Stimulated activated memory B cell treated with anti-CD40 and anti-IgM and Interleukin-4, amounts not matched to agents 10 μg/mL and 1 μg/mL and 100 μg/mL, for 72 hours (primary cell): Measurements from ENCODE around the gene IFI35.
A peak's percentile ranks its signal among the peaks of the same experiment; 100 is the strongest.
"Not testable (repeated sequence)": the region's sequence is repeated elsewhere in the genome, so short reads cannot be mapped to it uniquely, and the experiment has no call there.

Experiments
- ATAC-seq: fragments of 150-1000 bp; cut with Tn5 transposase; 2 replicates; pipeline ENCODE4 v1.10.0; 2021
- H3K27ac Mint-ChIP-seq: one replicate; pipeline ENCODE4 v1.8.0; 2022; ENCODE audit warnings: mild to moderate bottlenecking, mixed read lengths
- H3K27me3 Mint-ChIP-seq: one replicate; pipeline ENCODE4 v1.8.0; 2022; ENCODE audit warnings: mixed read lengths
- H3K36me3 Mint-ChIP-seq: one replicate; pipeline ENCODE4 v1.8.0; 2022; ENCODE audit warnings: mixed read lengths
- H3K4me1 Mint-ChIP-seq: one replicate; pipeline ENCODE4 v1.8.0; 2022; ENCODE audit warnings: mixed read lengths
- H3K4me3 Mint-ChIP-seq: one replicate; pipeline ENCODE4 v1.8.0; 2022; ENCODE audit warnings: mild to moderate bottlenecking, moderate library complexity, mixed read lengths
- H3K9me3 Mint-ChIP-seq: one replicate; pipeline ENCODE4 v1.8.0; 2022; ENCODE audit warnings: mixed read lengths

Gene IFI35

GRCh38 chr17:42989726-42990652 is 16.6 kb upstream of the IFI35 start:
- peaks cover 54% of the 10 kb centered on the region for H3K36me3 Mint-ChIP-seq
- no peaks in the 10 kb centered on the region for H3K27me3 Mint-ChIP-seq
- no peaks in the 10 kb centered on the region for H3K9me3 Mint-ChIP-seq
- H3K27ac Mint-ChIP-seq: peak overlapping the region; percentile 53
- ATAC-seq: no peak
- no peak overlapping the region for H3K4me3 Mint-ChIP-seq
- peaks cover 25% of the 10 kb centered on the region for H3K4me1 Mint-ChIP-seq

- H3K4me3 Mint-ChIP-seq: no peak overlapping the region
- ATAC-seq: no peak
- no peaks in the 10 kb centered on the region for H3K27me3 Mint-ChIP-seq
- H3K4me1 Mint-ChIP-seq: peaks cover 18% of the 10 kb centered on the region
- H3K36me3 Mint-ChIP-seq: peaks cover 54% of the 10 kb centered on the region
- no peaks in the 10 kb centered on the region for H3K9me3 Mint-ChIP-seq
- no peak overlapping the region for H3K27ac Mint-ChIP-seq
These were observed 15.1 kb upstream of the IFI35 start for GRCh38 chr17:42991471-42991870.

GRCh38 chr17:42992872-42993271 is 13.7 kb upstream of the IFI35 start:
- H3K9me3 Mint-ChIP-seq: no peaks in the 10 kb centered on the region
- no peaks in the 10 kb centered on the region for H3K27me3 Mint-ChIP-seq
- H3K4me3 Mint-ChIP-seq: no peak overlapping the region
- peaks cover 22% of the 10 kb centered on the region for H3K4me1 Mint-ChIP-seq
- no peak overlapping the region for H3K27ac Mint-ChIP-seq
- peaks cover 51% of the 10 kb centered on the region for H3K36me3 Mint-ChIP-seq
- ATAC-seq: no peak

- not testable (repeated sequence) for H3K27me3 Mint-ChIP-seq, ATAC-seq, H3K4me3 Mint-ChIP-seq, H3K9me3 Mint-ChIP-seq, H3K27ac Mint-ChIP-seq
- Mint-ChIP-seq H3K4me1 (peaks cover 28% of the 10 kb centered on the region), H3K36me3 (peaks cover 48% of the 10 kb centered on the region)
These were observed 12.7 kb upstream of the IFI35 start for GRCh38 chr17:42993913-42994312.

GRCh38 chr17:42997390-42997983 is 9.1 kb upstream of the IFI35 start:
- Mint-ChIP-seq H3K9me3 (no peaks in the 10 kb centered on the region), H3K4me1 (peaks cover 34% of the 10 kb centered on the region), H3K27ac (peak overlapping the region; percentile 94), H3K36me3 (peaks cover 42% of the 10 kb centered on the region), H3K4me3 (peak overlapping the region; percentile 87), H3K27me3 (no peaks in the 10 kb centered on the region)
- no peak for ATAC-seq

- H3K27me3 Mint-ChIP-seq: no peaks in the 10 kb centered on the region
- no peaks in the 10 kb centered on the region for H3K9me3 Mint-ChIP-seq
- H3K36me3 Mint-ChIP-seq: peaks cover 43% of the 10 kb centered on the region
- peak within 1 kb of the TSS; percentile 94 for H3K27ac Mint-ChIP-seq
- H3K4me1 Mint-ChIP-seq: peaks cover 34% of the 10 kb centered on the region
- peak; percentile 99 for ATAC-seq
- peak within 1 kb of the TSS; percentile 87 for H3K4me3 Mint-ChIP-seq
These were observed 8.3 kb upstream of the IFI35 start, which contains the start of gene RPL27 for GRCh38 chr17:42997984-42998938. Gene RPL27 (plus strand): TSS chr17:42998419. CDS start chr17:42998751, 332 bp downstream.

- peaks cover 48% of the 10 kb centered on the region for H3K36me3 Mint-ChIP-seq
- no peaks in the 10 kb centered on the region for H3K9me3 Mint-ChIP-seq
- peak overlapping the region; percentile 87 for H3K4me3 Mint-ChIP-seq
- no peaks in the 10 kb centered on the region for H3K27me3 Mint-ChIP-seq
- peaks cover 34% of the 10 kb centered on the region for H3K4me1 Mint-ChIP-seq
- no peak for ATAC-seq
- H3K27ac Mint-ChIP-seq: peak overlapping the region; percentile 94
These were observed 7.5 kb upstream of the IFI35 start for GRCh38 chr17:42999003-42999525.

- not testable (repeated sequence) for ATAC-seq, H3K9me3 Mint-ChIP-seq, H3K27me3 Mint-ChIP-seq, H3K4me3 Mint-ChIP-seq, H3K27ac Mint-ChIP-seq
- Mint-ChIP-seq H3K4me1 (peaks cover 22% of the 10 kb centered on the region), H3K36me3 (peaks cover 42% of the 10 kb centered on the region)
These were observed 5.7 kb upstream of the IFI35 start for GRCh38 chr17:43000894-43001293.

GRCh38 chr17:43003542-43004172 is 2.9 kb upstream of the IFI35 start:
- H3K4me3 Mint-ChIP-seq: no peak overlapping the region

GRCh38 chr17:43010667-43011308 is 4.2 kb downstream of the IFI35 start:
- no peak overlapping the region for H3K27ac Mint-ChIP-seq
- peaks cover 19% of the 10 kb centered on the region for H3K4me1 Mint-ChIP-seq
- no peak overlapping the region for H3K4me3 Mint-ChIP-seq
- no peaks in the 10 kb centered on the region for H3K27me3 Mint-ChIP-seq
- no peak for ATAC-seq
- no peaks in the 10 kb centered on the region for H3K9me3 Mint-ChIP-seq
- H3K36me3 Mint-ChIP-seq: peaks cover 35% of the 10 kb centered on the region

More at GRCh38 chr17:43003542-43004172, 2.9 kb upstream of the IFI35 start:
- Mint-ChIP-seq H3K27ac (no peak overlapping the region), H3K9me3 (no peaks in the 10 kb centered on the region), H3K27me3 (no peaks in the 10 kb centered on the region), H3K36me3 (peaks cover 45% of the 10 kb centered on the region), H3K4me1 (peaks cover 23% of the 10 kb centered on the region)
- ATAC-seq: no peak

- Mint-ChIP-seq H3K27me3 (no peaks in the 10 kb centered on the region), H3K4me1 (peaks cover 11% of the 10 kb centered on the region), H3K4me3 (no peak overlapping the region), H3K9me3 (no peaks in the 10 kb centered on the region), H3K36me3 (peaks cover 30% of the 10 kb centered on the region), H3K27ac (no peak overlapping the region)
- ATAC-seq: no peak
These were observed 5.3 kb downstream of the IFI35 start for GRCh38 chr17:43011728-43012472.

- no peak for ATAC-seq
- H3K36me3 Mint-ChIP-seq: peaks cover 30% of the 10 kb centered on the region
These were observed 6.7 kb downstream of the IFI35 start for GRCh38 chr17:43013296-43013695.

GRCh38 chr17:43014020-43014648 is 7.5 kb downstream of the IFI35 start:
- H3K4me1 Mint-ChIP-seq: peaks cover 10% of the 10 kb centered on the region
- H3K27ac Mint-ChIP-seq: no peak overlapping the region
- peaks cover 30% of the 10 kb centered on the region for H3K36me3 Mint-ChIP-seq
- peak; percentile 20 for ATAC-seq
- no peaks in the 10 kb centered on the region for H3K27me3 Mint-ChIP-seq
- no peak overlapping the region for H3K4me3 Mint-ChIP-seq
- H3K9me3 Mint-ChIP-seq: no peaks in the 10 kb centered on the region

More at GRCh38 chr17:43013296-43013695, 6.7 kb downstream of the IFI35 start:
- peaks cover 10% of the 10 kb centered on the region for H3K4me1 Mint-ChIP-seq
- no peaks in the 10 kb centered on the region for H3K27me3 Mint-ChIP-seq
- no peak overlapping the region for H3K4me3 Mint-ChIP-seq
- peak overlapping the region; percentile 48 for H3K27ac Mint-ChIP-seq
- H3K9me3 Mint-ChIP-seq: no peaks in the 10 kb centered on the region
